ENCODE results near the gene MYCL.

The MYCL gene

GRCh38 chr1:39927538-39927937 lies 25.8 kb upstream of the MYCL start:
- H3K4me3 ChIP-seq (replicated peaks; ENCODE audit: low read depth, low read length): no peak overlapping the region
- no peak for TF ChIP-seq CTCF (IDR thresholded peaks at IDR 0.05; ENCODE audit: low read length, missing control alignments)
- DNase-seq (ENCODE audit: low read depth): peak; percentile 17

DNA sequence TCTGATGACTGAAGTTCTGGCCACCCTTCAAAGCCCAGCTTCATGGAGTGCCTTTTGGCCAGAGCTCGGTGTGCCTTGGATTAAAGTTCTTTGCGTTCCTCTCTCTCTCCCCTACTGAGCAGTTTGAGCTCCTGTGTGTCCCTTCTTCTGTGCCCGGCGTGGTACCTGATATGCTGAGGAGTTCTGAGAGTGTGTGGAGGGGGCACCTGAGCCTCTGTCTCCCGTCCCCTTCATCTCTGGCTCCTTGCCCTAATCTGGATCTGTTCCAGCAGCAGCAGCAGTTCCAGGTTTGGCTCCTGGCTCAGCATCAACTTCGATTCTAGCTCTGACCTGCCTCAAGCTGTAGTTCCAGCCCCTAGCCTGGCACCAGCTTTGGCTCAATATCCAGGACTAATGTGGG lies 25.1 kb upstream of the MYCL start:
- TF ChIP-seq CTCF (IDR thresholded peaks at IDR 0.05; ENCODE audit: low read length, missing control alignments): no peak
- DNase-seq (ENCODE audit: low read depth): no peak
- H3K4me3 ChIP-seq (replicated peaks; ENCODE audit: low read depth, low read length): no peak overlapping the region

- no peak for TF ChIP-seq CTCF (IDR thresholded peaks at IDR 0.05; ENCODE audit: low read length, missing control alignments)
- peak; percentile 61 for DNase-seq (ENCODE audit: low read depth)
- H3K4me3 ChIP-seq (replicated peaks; ENCODE audit: low read depth, low read length): no peak overlapping the region
These were observed 24.7 kb upstream of the MYCL start for GRCh38 chr1:39926343-39926793.

DNA sequence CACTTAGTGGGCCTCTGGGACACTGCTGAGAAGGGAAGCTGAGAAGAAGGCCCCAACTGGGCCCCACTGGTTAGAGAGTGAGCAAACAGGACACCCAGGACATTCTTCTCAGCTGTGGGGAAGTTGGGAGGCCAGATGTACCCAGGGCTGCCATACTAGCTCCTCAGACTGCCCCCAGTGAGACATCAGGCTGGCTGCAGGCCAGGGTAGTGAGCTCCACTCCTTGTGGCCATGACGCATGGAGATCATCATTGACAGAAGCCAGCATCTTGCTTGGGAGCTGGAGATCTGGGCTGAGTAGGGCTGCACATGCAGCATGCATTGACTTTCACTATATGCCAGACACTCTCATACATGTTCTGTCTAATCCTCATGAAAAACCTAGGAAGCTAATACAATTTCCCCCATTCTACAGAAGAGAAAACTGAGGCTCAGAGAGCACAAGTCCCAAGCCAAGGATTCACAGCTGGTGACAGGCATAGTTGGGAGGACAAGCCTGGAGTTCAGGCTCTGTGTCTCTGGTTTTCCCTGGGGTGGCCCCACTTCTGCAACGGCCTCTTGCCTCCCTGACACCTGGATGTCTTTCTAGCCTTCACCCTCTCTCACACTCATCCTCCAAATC lies 24.1 kb upstream of the MYCL start:
- no peak overlapping the region for H3K4me3 ChIP-seq (replicated peaks; ENCODE audit: low read depth, low read length)
- DNase-seq (ENCODE audit: low read depth): peak; percentile 35
- TF ChIP-seq CTCF (IDR thresholded peaks at IDR 0.05; ENCODE audit: low read length, missing control alignments): no peak

- no peak overlapping the region for H3K4me3 ChIP-seq (replicated peaks; ENCODE audit: low read depth, low read length)
- DNase-seq (ENCODE audit: low read depth): no peak
These were observed 20.6 kb upstream of the MYCL start for GRCh38 chr1:39922251-39922688.

GRCh38 chr1:39919545-39919944 lies 17.8 kb upstream of the MYCL start:
- TF ChIP-seq CTCF (IDR thresholded peaks at IDR 0.05; ENCODE audit: low read length, missing control alignments): peak; percentile 66
- no peak overlapping the region for H3K4me3 ChIP-seq (replicated peaks; ENCODE audit: low read depth, low read length)
- peak; percentile 84 for DNase-seq (ENCODE audit: low read depth)

More at GRCh38 chr1:39922251-39922688, 20.6 kb upstream of the MYCL start:
- TF ChIP-seq CTCF (IDR thresholded peaks at IDR 0.05; ENCODE audit: low read length, missing control alignments): no peak

DNA sequence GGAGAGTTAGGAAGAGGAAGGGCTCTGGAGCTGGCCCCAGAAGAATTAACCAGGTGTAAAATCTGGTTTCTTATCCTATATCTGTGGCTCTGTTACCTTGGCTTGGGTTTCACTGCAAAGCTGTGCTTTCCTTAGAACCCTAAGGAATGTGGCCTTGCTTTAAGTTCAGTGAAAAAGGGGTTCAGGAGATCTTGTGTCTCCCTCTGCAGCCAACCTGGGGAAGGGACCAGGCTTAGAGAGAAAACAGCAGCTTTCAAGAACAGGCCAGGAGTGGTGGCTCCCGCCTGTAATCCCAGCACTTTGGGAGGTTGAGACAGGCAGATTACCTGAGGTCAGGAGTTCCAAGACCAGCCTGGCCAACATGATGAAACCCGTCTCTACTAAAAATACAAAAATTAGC lies 16.1 kb upstream of the MYCL start:
- TF ChIP-seq CTCF (IDR thresholded peaks at IDR 0.05; ENCODE audit: low read length, missing control alignments): no peak
- DNase-seq (ENCODE audit: low read depth): no peak
- H3K4me3 ChIP-seq (replicated peaks; ENCODE audit: low read depth, low read length): no peak overlapping the region

Measured in fibroblast of pulmonary artery (primary cell).